ENCODE results near the gene FHIT. TPM values are rescaled to one million over a fixed set of nuclear protein-coding genes. Genes with fewer than 3 reads are reported as not detected.

Gene FHIT
- total RNA-seq, 4 donors from 2014 or later: 8.8 to 35.6 (median 12.6) TPM

DNA sequence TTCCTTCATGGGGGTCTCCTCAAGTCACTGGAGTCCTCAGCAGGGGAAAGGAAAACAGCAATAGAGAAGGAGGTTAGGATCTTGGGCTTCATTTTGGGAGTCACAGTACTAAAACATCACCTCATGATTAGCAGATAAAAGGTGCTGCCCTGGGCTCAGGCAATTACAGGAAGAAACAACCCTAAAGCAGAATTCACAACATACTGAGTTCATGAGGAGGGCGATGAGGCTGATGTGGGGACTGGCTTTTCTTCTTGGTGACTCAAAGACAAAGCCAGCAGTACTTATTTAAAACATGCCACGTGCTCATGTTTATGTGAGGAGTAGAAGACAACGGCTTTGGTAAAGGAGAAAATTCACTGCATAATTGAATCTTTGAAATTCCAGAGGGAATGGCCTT lies 1379.1 kb downstream of the FHIT start:
- no peaks in the 10 kb centered on the region for H3K36me3 ChIP-seq
- no peaks in the 10 kb centered on the region for H3K4me1 ChIP-seq
- no peak overlapping the region for H3K4me3 ChIP-seq
- no peak for DNase-seq (ENCODE audit: low spot score in 2 of 2)
- WGBS: 79% methylated on average over 3 of the region's 3 CpGs
- H3K9me3 ChIP-seq: no peaks in the 10 kb centered on the region
- TF ChIP-seq EP300 (IDR thresholded peaks at IDR 0.05): no peak
- TF ChIP-seq POLR2AphosphoS5 (IDR thresholded peaks at IDR 0.05): no peak
- no peak for TF ChIP-seq POLR2A (IDR thresholded peaks at IDR 0.05)
- TF ChIP-seq, protein P1, sequence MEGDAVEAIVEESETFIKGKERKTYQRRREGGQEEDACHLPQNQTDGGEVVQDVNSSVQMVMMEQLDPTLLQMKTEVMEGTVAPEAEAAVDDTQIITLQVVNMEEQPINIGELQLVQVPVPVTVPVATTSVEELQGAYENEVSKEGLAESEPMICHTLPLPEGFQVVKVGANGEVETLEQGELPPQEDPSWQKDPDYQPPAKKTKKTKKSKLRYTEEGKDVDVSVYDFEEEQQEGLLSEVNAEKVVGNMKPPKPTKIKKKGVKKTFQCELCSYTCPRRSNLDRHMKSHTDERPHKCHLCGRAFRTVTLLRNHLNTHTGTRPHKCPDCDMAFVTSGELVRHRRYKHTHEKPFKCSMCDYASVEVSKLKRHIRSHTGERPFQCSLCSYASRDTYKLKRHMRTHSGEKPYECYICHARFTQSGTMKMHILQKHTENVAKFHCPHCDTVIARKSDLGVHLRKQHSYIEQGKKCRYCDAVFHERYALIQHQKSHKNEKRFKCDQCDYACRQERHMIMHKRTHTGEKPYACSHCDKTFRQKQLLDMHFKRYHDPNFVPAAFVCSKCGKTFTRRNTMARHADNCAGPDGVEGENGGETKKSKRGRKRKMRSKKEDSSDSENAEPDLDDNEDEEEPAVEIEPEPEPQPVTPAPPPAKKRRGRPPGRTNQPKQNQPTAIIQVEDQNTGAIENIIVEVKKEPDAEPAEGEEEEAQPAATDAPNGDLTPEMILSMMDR (IDR thresholded peaks at IDR 0.05): no peak
- no peak overlapping the region for H3K27ac ChIP-seq
- H3K27me3 ChIP-seq: no peaks in the 10 kb centered on the region

DNA sequence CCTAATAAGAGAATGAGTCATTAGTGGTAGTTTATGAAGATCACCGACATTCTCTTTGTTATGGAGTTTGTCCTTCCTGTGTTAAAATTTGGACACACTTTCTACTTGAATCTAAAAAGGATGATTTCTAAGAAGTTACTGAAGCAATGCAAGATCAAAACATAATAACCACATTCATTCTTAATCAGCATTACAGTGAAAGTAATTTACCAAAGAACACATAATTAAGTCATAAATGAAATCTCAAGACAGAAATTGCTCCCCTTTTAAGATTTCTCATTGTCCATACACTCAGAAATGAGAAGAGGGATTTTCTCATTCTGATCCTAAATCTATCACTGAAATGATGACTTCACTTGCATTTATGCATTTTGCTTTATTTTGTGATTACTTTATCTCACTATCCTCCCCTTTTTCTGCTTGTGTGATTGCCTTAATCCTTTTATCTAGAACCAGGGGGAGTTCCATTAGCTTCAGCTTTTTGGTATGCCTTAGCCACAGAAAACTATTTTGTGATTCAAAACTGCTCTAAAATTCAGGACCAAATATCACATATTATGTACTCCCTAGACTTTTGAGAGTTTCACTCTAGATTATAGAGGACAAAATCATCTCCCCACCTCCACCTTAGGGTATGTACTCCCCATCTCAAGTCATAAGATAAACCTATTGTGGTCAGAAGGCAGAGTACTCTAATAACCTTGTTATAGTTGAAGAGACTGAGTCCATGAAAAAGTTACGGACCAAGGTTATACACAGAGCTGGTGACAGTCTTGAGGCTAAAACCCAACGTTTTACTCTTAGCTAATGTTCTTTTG lies 1383.9 kb downstream of the FHIT start:
- Histone ChIP-seq H3K36me3 (no peaks in the 10 kb centered on the region), H3K4me1 (no peaks in the 10 kb centered on the region), H3K27me3 (no peaks in the 10 kb centered on the region), H3K9me3 (no peaks in the 10 kb centered on the region), H3K4me3 (no peak overlapping the region), H3K27ac (no peak overlapping the region)
- DNase-seq (ENCODE audit: low spot score in 2 of 2): no peak
- TF ChIP-seq POLR2A (IDR thresholded peaks at IDR 0.05) (no peak), EP300 (IDR thresholded peaks at IDR 0.05) (no peak), POLR2AphosphoS5 (IDR thresholded peaks at IDR 0.05) (no peak)
- TF ChIP-seq, protein P1 (IDR thresholded peaks at IDR 0.05): no peak
- WGBS: 82% methylated on average over 3 of the region's 3 CpGs

DNA sequence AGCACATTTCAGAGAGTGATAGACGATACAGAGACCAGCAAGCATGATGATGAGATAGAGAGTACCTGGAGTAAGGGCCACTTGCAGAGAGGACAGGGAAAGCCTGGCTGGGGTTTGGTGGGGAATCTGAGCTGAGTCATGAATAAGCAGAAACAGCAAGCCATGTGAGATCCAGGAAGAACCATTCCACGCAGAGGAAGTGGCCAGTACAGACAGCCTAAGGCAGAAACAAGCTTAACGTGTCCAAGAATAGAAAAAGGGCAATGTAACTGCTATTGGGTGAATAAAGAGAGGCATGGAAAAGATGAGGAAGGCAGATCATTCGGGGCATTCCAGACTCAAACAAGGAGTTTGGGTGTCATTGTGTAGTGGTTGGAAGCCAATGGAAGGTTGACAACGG lies 1385.2 kb downstream of the FHIT start:
- WGBS: 60% methylated on average over 5 of the region's 5 CpGs
- no peaks in the 10 kb centered on the region for H3K36me3 ChIP-seq
- no peaks in the 10 kb centered on the region for H3K27me3 ChIP-seq
- TF ChIP-seq POLR2AphosphoS5 (IDR thresholded peaks at IDR 0.05): no peak
- TF ChIP-seq EP300 (IDR thresholded peaks at IDR 0.05): no peak
- no peak for DNase-seq (ENCODE audit: low spot score in 2 of 2)
- H3K4me3 ChIP-seq: no peak overlapping the region
- no peak overlapping the region for H3K27ac ChIP-seq
- H3K4me1 ChIP-seq: no peaks in the 10 kb centered on the region
- H3K9me3 ChIP-seq: no peaks in the 10 kb centered on the region

DNA sequence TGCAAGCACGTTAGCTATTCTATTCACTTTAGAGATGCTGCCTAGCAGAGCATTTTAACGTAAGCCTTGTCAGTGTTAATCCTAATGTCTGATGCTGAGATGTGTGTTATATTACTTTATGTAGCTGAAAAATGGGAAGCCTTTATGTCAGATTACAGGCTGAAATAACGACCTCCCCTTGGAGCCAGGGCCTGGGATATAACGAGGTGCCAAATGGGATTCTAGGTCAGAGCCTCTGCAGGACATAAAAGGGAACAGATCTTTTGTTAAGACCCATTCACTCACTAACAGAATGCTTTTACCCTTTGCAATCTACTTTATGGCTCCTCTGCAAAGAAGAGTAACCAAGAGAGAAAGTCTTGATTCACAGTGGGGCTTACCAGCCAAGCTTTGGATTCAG lies 1385.9 kb downstream of the FHIT start:
- no peak for DNase-seq (ENCODE audit: low spot score in 2 of 2)
- Histone ChIP-seq H3K36me3 (no peaks in the 10 kb centered on the region), H3K4me1 (no peaks in the 10 kb centered on the region), H3K9me3 (no peaks in the 10 kb centered on the region), H3K4me3 (no peak overlapping the region), H3K27me3 (no peaks in the 10 kb centered on the region), H3K27ac (no peak overlapping the region)
- 64% methylated on average over 4 of the region's 4 CpGs for WGBS
- TF ChIP-seq, protein P1 (IDR thresholded peaks at IDR 0.05): no peak

DNA sequence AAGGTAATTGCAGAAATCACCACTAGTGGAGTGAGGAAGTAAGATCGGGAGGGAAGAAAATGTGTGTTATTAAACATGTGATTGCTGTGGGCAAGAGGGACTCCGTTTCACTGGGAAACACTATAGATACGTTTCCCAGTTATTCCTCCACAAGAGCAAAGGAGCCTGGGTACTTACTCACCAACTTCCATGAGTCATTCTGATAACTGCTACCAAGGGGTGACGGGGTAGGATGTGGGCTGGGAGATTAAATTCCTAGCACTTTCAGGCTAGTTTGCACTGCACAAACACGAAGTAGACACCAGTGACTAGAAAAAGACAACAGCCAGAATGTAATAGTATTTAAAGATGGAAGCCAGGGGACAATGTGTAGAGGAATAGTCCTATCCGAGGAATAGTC lies 1388.6 kb downstream of the FHIT start:
- Histone ChIP-seq H3K27me3 (no peaks in the 10 kb centered on the region), H3K4me3 (no peak overlapping the region), H3K9me3 (no peaks in the 10 kb centered on the region), H3K36me3 (no peaks in the 10 kb centered on the region), H3K27ac (no peak overlapping the region), H3K4me1 (peaks cover 2% of the 10 kb centered on the region)
- 92% methylated on average over 6 of the region's 6 CpGs for WGBS
- DNase-seq (ENCODE audit: low spot score in 2 of 2): no peak
- TF ChIP-seq POLR2AphosphoS5 (IDR thresholded peaks at IDR 0.05) (no peak), EP300 (IDR thresholded peaks at IDR 0.05) (no peak), POLR2A (IDR thresholded peaks at IDR 0.05) (no peak)
- TF ChIP-seq, protein P1 (IDR thresholded peaks at IDR 0.05): no peak

Data from suprapubic skin (tissue), 4 donors.